Amniotic stem cell (primary cell): ENCODE results near the gene APIP.

Experiments used
- DNase-seq: peaks from one replicate; lab custom pipeline; 2025; lab: John Stamatoyannopoulos, UW

The APIP gene

GRCh38 chr11:34840736-34841386 lies 75.3 kb downstream of the APIP start:
- DNase-seq: no peak

GRCh38 chr11:34839969-34840368 lies 76.2 kb downstream of the APIP start:
- DNase-seq: no peak

- DNase-seq: no peak
Measured at GRCh38 chr11:34836958-34837856, 79.0 kb downstream of the APIP start.

- DNase-seq: no peak
Measured at GRCh38 chr11:34833602-34834001, 82.6 kb downstream of the APIP start.
